ENCODE results near the gene SRSF10.

DNA sequence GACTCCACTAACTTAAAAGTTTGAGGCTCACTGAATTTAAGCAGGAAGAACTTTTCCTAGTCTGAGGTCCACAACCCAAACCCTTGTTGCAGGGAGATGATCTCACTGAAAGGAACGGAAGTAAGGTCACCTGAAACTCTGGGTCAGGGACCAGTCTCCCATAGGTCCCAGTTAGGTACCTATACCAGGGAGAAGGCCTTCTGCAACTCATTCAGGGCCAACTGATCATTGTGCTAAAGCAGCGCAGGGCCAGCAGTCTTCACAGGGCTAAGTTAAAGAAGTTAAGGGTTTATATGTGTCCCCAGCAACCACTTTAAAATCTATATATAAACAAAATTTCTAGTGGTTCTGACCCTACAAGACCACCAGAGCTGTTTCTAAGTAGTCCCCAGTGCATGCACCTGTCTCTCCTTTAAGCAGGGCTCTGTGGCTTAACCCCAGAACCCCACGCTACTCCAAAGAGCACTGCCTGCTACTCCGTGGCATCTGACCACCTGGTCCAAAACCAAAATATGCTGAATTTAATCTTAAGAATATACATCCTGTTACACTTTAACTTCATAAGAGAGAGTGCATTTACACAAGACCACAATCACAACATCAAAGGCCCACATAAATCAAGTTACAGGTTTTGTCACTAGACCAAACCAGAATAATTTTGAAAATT is 2.8 kb downstream of the SRSF10 start:
- TF ChIP-seq EZH2phosphoT487 (IDR thresholded peaks at IDR 0.05; ENCODE audit: unreplicated experiment) (no peak), EZH2 (IDR thresholded peaks at IDR 0.05; ENCODE audit: low read depth, unreplicated experiment) (no peak), POLR2AphosphoS5 (IDR thresholded peaks at IDR 0.05; ENCODE audit: low read depth) (no peak)
- TF ChIP-seq, protein P1, sequence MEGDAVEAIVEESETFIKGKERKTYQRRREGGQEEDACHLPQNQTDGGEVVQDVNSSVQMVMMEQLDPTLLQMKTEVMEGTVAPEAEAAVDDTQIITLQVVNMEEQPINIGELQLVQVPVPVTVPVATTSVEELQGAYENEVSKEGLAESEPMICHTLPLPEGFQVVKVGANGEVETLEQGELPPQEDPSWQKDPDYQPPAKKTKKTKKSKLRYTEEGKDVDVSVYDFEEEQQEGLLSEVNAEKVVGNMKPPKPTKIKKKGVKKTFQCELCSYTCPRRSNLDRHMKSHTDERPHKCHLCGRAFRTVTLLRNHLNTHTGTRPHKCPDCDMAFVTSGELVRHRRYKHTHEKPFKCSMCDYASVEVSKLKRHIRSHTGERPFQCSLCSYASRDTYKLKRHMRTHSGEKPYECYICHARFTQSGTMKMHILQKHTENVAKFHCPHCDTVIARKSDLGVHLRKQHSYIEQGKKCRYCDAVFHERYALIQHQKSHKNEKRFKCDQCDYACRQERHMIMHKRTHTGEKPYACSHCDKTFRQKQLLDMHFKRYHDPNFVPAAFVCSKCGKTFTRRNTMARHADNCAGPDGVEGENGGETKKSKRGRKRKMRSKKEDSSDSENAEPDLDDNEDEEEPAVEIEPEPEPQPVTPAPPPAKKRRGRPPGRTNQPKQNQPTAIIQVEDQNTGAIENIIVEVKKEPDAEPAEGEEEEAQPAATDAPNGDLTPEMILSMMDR (conservative IDR thresholded peaks at IDR 0.05; ENCODE audit: low read depth in 2 of 2): no peak

Data from GM23338 (cell line).